ENCODE results near the gene CEP112. TPM values are rescaled to one million over a fixed set of nuclear protein-coding genes. Genes with fewer than 3 reads are reported as not detected.

Gene CEP112
- total and polyA plus RNA-seq, 10 of the 15 experiments (the other 5 are each of a cell fraction or from before 2014, with no cell fraction given): 0.11 to 3.8 (median 0.32) TPM; not detected in 1

- no peak for TF ChIP-seq REST (IDR thresholded peaks at IDR 0.05; ENCODE audit: low read depth, low read length)
- no peak for TF ChIP-seq TCF3 (IDR thresholded peaks at IDR 0.05; ENCODE audit: borderline replicate concordance, insufficient read depth, low read depth, low read length)
- TF ChIP-seq, protein P1, sequence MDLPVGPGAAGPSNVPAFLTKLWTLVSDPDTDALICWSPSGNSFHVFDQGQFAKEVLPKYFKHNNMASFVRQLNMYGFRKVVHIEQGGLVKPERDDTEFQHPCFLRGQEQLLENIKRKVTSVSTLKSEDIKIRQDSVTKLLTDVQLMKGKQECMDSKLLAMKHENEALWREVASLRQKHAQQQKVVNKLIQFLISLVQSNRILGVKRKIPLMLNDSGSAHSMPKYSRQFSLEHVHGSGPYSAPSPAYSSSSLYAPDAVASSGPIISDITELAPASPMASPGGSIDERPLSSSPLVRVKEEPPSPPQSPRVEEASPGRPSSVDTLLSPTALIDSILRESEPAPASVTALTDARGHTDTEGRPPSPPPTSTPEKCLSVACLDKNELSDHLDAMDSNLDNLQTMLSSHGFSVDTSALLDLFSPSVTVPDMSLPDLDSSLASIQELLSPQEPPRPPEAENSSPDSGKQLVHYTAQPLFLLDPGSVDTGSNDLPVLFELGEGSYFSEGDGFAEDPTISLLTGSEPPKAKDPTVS (IDR thresholded peaks at IDR 0.05; ENCODE audit: low read depth, low read length): no peak
Observed at GRCh38 chr17:65813306-65813705, 378.6 kb downstream of the CEP112 start (continued).

GRCh38 chr17:65811043-65811442 lies 380.9 kb downstream of the CEP112 start:
- FAIRE-seq: no peak
- no peak for DNase-seq (ENCODE audit: low read depth, low spot score)
- SMC1A ChIA-PET (ENCODE audit: uncharacterized antibody, unreplicated experiment): no interaction called here
- BruUV-seq (replicated peaks): no TSS peak
- H3K27me3 ChIP-seq (replicated peaks in 1 of 2; ENCODE audit: control insufficient read depth in 2 of 2, insufficient read depth in 2 of 2, low read length in 1 of 2): no peaks in the 10 kb centered on the region
- 0% methylated on average over 3 of the region's 3 CpGs for WGBS (ENCODE audit: insufficient coverage, insufficient replicate concordance, low lambda C conversion rate, missing lambda C conversion rate)
- in situ Hi-C loops (cut with MboI) (no loop called here), intact Hi-C loops (cut with micrococcal nuclease; ENCODE audit: unreplicated experiment) (no loop called here)
- no peaks in the 10 kb centered on the region for H3K36me3 ChIP-seq (ENCODE audit: control insufficient read depth in 2 of 2, insufficient read depth in 2 of 2, low read length in 1 of 2)
- no peak overlapping the region for H3K4me2 ChIP-seq (ENCODE audit: control insufficient read depth, insufficient read depth)
- no peaks in the 10 kb centered on the region; the same call in 2 of the 3 replicates for H3K9me3 ChIP-seq (replicated peaks; ENCODE audit: control insufficient read depth, insufficient read depth, low read length)
- no peaks in the 10 kb centered on the region for H3K4me1 ChIP-seq (ENCODE audit: control insufficient read depth, insufficient read depth, low read length)
- ATAC-seq: no peak
- CTCF ChIA-PET: no interaction called here
- no peak overlapping the region for H3K4me3 ChIP-seq
- H2AFZ ChIP-seq (ENCODE audit: control insufficient read depth, low read depth, low read length): no peak overlapping the region
- no peak overlapping the region for H3K9ac ChIP-seq (ENCODE audit: control insufficient read depth, insufficient read depth, low read length)
- POLR2A ChIA-PET: no interaction called here
- RAD21 ChIA-PET (ENCODE audit: unreplicated experiment): no interaction called here
- no peaks in the 10 kb centered on the region for H3K79me2 ChIP-seq (ENCODE audit: control insufficient read depth, insufficient read depth, low read length)
- no peak overlapping the region for H3K27ac ChIP-seq (ENCODE audit: control insufficient read depth, insufficient read depth)
- H4K20me1 ChIP-seq (ENCODE audit: control insufficient read depth, insufficient read depth): no peaks in the 10 kb centered on the region
- TF ChIP-seq RBBP5 (conservative IDR thresholded peaks at IDR 0.05) (no peak), RFX5 (IDR thresholded peaks at IDR 0.05; ENCODE audit: low read depth, low read length) (no peak), PML (IDR thresholded peaks at IDR 0.05; ENCODE audit: low read length) (no peak), ZBED1 (IDR thresholded peaks at IDR 0.05; ENCODE audit: borderline replicate concordance) (no peak), GATAD2B (conservative IDR thresholded peaks at IDR 0.05; ENCODE audit: low read depth) (no peak), CBFB (IDR thresholded peaks at IDR 0.05; ENCODE audit: low read depth) (no peak)
- TF ChIP-seq, protein P2, sequence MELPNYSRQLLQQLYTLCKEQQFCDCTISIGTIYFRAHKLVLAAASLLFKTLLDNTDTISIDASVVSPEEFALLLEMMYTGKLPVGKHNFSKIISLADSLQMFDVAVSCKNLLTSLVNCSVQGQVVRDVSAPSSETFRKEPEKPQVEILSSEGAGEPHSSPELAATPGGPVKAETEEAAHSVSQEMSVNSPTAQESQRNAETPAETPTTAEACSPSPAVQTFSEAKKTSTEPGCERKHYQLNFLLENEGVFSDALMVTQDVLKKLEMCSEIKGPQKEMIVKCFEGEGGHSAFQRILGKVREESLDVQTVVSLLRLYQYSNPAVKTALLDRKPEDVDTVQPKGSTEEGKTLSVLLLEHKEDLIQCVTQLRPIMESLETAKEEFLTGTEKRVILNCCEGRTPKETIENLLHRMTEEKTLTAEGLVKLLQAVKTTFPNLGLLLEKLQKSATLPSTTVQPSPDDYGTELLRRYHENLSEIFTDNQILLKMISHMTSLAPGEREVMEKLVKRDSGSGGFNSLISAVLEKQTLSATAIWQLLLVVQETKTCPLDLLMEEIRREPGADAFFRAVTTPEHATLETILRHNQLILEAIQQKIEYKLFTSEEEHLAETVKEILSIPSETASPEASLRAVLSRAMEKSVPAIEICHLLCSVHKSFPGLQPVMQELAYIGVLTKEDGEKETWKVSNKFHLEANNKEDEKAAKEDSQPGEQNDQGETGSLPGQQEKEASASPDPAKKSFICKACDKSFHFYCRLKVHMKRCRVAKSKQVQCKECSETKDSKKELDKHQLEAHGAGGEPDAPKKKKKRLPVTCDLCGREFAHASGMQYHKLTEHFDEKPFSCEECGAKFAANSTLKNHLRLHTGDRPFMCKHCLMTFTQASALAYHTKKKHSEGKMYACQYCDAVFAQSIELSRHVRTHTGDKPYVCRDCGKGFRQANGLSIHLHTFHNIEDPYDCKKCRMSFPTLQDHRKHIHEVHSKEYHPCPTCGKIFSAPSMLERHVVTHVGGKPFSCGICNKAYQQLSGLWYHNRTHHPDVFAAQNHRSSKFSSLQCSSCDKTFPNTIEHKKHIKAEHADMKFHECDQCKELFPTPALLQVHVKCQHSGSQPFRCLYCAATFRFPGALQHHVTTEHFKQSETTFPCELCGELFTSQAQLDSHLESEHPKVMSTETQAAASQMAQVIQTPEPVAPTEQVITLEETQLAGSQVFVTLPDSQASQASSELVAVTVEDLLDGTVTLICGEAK (IDR thresholded peaks at IDR 0.05; ENCODE audit: borderline replicate concordance): no peak
- TF ChIP-seq, protein P3, sequence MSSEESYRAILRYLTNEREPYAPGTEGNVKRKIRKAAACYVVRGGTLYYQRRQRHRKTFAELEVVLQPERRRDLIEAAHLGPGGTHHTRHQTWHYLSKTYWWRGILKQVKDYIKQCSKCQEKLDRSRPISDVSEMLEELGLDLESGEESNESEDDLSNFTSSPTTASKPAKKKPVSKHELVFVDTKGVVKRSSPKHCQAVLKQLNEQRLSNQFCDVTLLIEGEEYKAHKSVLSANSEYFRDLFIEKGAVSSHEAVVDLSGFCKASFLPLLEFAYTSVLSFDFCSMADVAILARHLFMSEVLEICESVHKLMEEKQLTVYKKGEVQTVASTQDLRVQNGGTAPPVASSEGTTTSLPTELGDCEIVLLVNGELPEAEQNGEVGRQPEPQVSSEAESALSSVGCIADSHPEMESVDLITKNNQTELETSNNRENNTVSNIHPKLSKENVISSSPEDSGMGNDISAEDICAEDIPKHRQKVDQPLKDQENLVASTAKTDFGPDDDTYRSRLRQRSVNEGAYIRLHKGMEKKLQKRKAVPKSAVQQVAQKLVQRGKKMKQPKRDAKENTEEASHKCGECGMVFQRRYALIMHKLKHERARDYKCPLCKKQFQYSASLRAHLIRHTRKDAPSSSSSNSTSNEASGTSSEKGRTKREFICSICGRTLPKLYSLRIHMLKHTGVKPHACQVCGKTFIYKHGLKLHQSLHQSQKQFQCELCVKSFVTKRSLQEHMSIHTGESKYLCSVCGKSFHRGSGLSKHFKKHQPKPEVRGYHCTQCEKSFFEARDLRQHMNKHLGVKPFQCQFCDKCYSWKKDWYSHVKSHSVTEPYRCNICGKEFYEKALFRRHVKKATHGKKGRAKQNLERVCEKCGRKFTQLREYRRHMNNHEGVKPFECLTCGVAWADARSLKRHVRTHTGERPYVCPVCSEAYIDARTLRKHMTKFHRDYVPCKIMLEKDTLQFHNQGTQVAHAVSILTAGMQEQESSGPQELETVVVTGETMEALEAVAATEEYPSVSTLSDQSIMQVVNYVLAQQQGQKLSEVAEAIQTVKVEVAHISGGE (CRISPR knock-in tag; IDR thresholded peaks at IDR 0.05): no peak

Data from GM12878 (cell line).